ENCODE results near the gene ITM2C.

The ITM2C gene

DNA sequence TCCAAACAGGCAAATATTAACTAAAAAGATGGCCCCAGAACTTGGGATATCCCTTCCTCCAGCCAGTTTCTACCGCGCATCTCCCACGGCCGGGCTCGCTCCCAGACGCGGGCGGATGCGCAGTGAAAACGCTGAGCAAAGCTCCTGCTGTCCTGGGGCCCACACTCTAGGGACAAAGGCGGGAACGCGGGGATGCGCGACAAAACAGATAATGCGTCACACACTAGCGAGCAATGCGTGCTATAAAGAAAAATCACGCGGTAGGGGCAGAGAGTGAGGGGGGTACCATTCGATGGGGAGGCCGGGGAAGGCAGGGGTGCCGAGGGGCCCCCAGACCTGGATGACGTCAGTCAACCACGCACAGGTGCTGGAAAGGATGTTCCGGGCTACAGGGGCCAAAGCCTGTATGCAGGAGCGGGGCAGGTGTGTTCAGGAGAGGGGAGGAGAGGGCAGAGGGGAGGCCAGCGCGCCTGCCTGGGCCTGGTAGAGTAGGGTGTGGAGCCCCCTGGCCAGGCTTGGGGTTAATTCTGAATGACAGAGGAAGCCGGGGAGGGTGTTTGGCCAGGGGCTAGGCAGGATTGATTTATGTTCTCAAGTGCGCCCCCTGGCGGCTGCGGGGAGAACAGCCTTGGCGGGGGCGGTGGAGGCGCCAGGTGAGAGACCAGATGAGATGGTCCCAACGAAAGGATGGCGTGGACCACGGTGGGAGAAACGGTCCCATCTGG is 14.9 kb upstream of the ITM2C start:
- TF ChIP-seq CTCF (conservative IDR thresholded peaks at IDR 0.05; ENCODE audit: control insufficient read depth, insufficient read depth, low read depth, low read length) = peak; percentile 69
- H3K4me3 ChIP-seq (ENCODE audit: control insufficient read depth, low read depth, low read length) = no peak overlapping the region
- peak; percentile 21 for DNase-seq (ENCODE audit: low read depth)

DNA sequence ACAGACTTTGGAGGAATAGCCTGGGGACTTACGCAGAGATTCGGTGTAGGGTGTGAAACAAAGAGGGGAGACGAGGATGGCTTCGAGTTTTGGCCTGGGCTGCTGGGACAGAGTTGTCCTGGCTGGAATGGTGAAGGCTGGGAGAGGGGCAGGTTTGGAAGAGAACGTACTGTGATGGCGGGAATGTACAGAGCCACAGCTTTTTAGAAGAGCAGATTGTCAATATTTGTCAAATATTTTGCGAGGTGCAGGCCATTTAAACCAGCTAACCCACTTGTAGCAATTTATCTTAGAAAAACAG is 14.4 kb upstream of the ITM2C start:
- no peak overlapping the region for H3K4me3 ChIP-seq (ENCODE audit: control insufficient read depth, low read depth, low read length)
- DNase-seq (ENCODE audit: low read depth) = no peak
- no peak for TF ChIP-seq CTCF (conservative IDR thresholded peaks at IDR 0.05; ENCODE audit: control insufficient read depth, insufficient read depth, low read depth, low read length)

DNA sequence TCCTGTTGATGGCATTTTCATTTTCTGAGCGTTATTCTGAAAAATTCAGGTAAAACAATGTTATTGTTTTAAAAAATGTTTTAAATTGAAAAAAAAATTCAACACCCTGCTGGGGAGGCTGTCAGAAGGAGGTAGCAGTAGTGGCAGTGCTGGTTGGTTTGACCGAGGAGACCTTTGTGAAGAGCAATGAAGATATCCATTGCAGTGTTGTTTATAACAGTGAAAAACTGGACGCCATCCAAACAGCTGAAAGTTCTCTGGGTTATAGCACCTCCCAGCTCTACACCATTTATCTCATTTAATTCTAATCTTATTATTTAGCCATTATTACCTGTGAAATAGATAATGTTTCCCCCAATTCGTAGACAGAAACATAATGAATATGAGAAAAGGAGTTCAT is 12.6 kb upstream of the ITM2C start:
- no peak for DNase-seq (ENCODE audit: low read depth)
- TF ChIP-seq CTCF (conservative IDR thresholded peaks at IDR 0.05; ENCODE audit: control insufficient read depth, insufficient read depth, low read depth, low read length) = no peak
- H3K4me3 ChIP-seq (ENCODE audit: control insufficient read depth, low read depth, low read length) = no peak overlapping the region

- DNase-seq (ENCODE audit: low read depth) = no peak
- TF ChIP-seq CTCF (conservative IDR thresholded peaks at IDR 0.05; ENCODE audit: control insufficient read depth, insufficient read depth, low read depth, low read length) = no peak
- no peak overlapping the region for H3K4me3 ChIP-seq (ENCODE audit: control insufficient read depth, low read depth, low read length)
Measured at GRCh38 chr2:230861552-230862255, 3.0 kb upstream of the ITM2C start.

DNA sequence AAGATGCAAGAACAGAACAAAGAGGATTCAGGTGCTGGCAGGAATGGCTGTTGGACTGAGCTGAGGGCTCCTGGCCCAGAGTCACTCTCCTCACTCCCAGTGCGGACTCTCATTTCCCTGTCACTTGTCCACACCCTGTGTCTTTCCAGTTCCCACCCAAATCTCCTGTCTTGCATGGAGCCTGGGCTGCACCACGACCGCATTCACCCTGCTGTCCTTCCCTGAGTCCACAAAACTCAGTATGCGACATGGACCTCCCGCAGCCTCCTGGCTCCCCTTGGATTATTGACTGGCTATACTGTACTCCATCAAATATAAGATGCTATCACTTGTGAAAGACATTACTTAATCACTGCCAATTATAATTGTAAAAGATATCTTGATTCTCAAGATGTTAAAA is 2.5 kb upstream of the ITM2C start:
- no peak for DNase-seq (ENCODE audit: low read depth)
- no peak overlapping the region for H3K4me3 ChIP-seq (ENCODE audit: control insufficient read depth, low read depth, low read length)
- TF ChIP-seq CTCF (conservative IDR thresholded peaks at IDR 0.05; ENCODE audit: control insufficient read depth, insufficient read depth, low read depth, low read length) = no peak

DNA sequence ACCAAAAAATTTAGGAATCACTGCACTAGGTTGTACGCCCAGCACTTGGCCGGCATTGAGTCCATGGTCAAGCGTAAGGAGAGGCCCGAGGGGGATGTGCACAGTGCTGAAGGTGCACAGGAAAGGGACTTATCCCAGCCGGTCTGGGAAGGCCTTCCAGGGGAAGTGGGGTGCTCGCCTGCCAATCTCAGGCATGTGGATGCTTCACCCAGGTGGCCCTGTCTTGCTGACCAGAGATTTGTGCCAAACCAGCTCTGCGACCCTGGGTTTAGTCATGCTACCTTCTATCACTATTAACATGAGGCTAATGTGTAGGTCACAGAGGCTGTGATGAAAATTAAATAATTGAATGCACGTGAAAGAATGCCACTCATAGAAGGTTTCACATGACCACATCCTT is 1.7 kb upstream of the ITM2C start:
- no peak overlapping the region for H3K4me3 ChIP-seq (ENCODE audit: control insufficient read depth, low read depth, low read length)
- DNase-seq (ENCODE audit: low read depth) = no peak
- no peak for TF ChIP-seq CTCF (conservative IDR thresholded peaks at IDR 0.05; ENCODE audit: control insufficient read depth, insufficient read depth, low read depth, low read length)

Measured in fibroblast of mammary gland (primary cell).